CD14-positive monocyte (primary cell): ENCODE results near the gene ATP6V0A4. TPM values are rescaled to one million over a fixed set of nuclear protein-coding genes. Genes with fewer than 3 reads are reported as not detected.

Experiments used
- DNase-seq, 3 donors: peaks; one replicate each; pipeline ENCODE4 v3.0.0-alpha.2; 2011 to 2022
- H2AFZ ChIP-seq: 2 replicates; pipeline ENCODE4 v1.6.0; 2012; ENCODE audit warnings: mild to moderate bottlenecking, low read depth, low read length, inconsistent platforms; ENCODE audit not compliant: insufficient read depth, poor library complexity, severe bottlenecking
- H3K27ac ChIP-seq, 2 donors: 1 replicate in 1 of 2; 2 replicates in 1 of 2; pipeline ENCODE4 v1.5.1; 2012 to 2013; ENCODE audit warnings: low read length in 2 of 2, control low read depth in 1 of 2, inconsistent platforms in 1 of 2, low read depth in 1 of 2, mild to moderate bottlenecking in 1 of 2
- H3K27me3 ChIP-seq, 2 donors: one replicate each; pipeline versions ENCODE4 v1.6.0 to v1.6.1; 2011 to 2013; ENCODE audit warnings: low read length in 2 of 2; ENCODE audit not compliant: control insufficient read depth in 2 of 2, insufficient read depth in 2 of 2
- H3K36me3 ChIP-seq, 2 donors: replicated peaks in 1 of 2; 1 replicate in 1 of 2; 2 replicates in 1 of 2; pipeline versions ENCODE4 v1.5.1 to v1.6.1; 2012 to 2013; ENCODE audit warnings: low read length in 2 of 2, control low read depth in 1 of 2, inconsistent platforms in 1 of 2, mild to moderate bottlenecking in 1 of 2; ENCODE audit not compliant: insufficient read depth in 2 of 2, control insufficient read depth in 1 of 2
- H3K4me1 ChIP-seq, 2 donors: 1 replicate in 1 of 2; 2 replicates in 1 of 2; pipeline versions ENCODE4 v1.5.1 to v1.6.1; 2012 to 2013; ENCODE audit warnings: low read length in 2 of 2, control low read depth in 1 of 2, inconsistent platforms in 1 of 2, mild to moderate bottlenecking in 1 of 2, moderate library complexity in 1 of 2; ENCODE audit not compliant: insufficient read depth in 2 of 2, control insufficient read depth in 1 of 2
- H3K4me2 ChIP-seq: replicated peaks from 2 replicates; pipeline ENCODE3; 2012; ENCODE audit warnings: low read length, moderate library complexity, mild to moderate bottlenecking; ENCODE audit not compliant: poor library complexity, severe bottlenecking; ENCODE audit errors: extremely low read depth
- H3K4me3 ChIP-seq, 3 experiments: fragments of 200-600 bp in 1 of 3; sonication (generic) in 1 of 3; replicated peaks in 1 of 3; 1 replicate in 2 of 3; 2 replicates in 1 of 3; pipeline ENCODE4 v1.5.1; 2011 to 2013; ENCODE audit warnings: low read length in 3 of 3, mild to moderate bottlenecking in 3 of 3, control low read depth in 2 of 3, low read depth in 2 of 3, inconsistent platforms in 1 of 3, moderate library complexity in 1 of 3
- H3K79me2 ChIP-seq: 2 replicates; pipeline ENCODE4 v1.6.0; 2012; ENCODE audit warnings: mild to moderate bottlenecking, control low read depth, inconsistent platforms, low read length, moderate library complexity; ENCODE audit not compliant: insufficient read depth
- H3K9ac ChIP-seq: 2 replicates; pipeline ENCODE4 v1.6.0; 2017; ENCODE audit warnings: low read length, mild to moderate bottlenecking; ENCODE audit not compliant: insufficient read depth, poor library complexity, severe bottlenecking
- H3K9me3 ChIP-seq, 2 donors: replicated peaks in 1 of 2; 1 replicate in 1 of 2; 2 replicates in 1 of 2; pipeline versions ENCODE4 v1.5.1 to v1.6.1; 2012 to 2013; ENCODE audit warnings: low read length in 2 of 2, control low read depth in 1 of 2; ENCODE audit not compliant: control insufficient read depth in 1 of 2, insufficient read depth in 1 of 2
- H4K20me1 ChIP-seq: 2 replicates; pipeline ENCODE4 v1.6.0; 2012; ENCODE audit warnings: mild to moderate bottlenecking, low read length, control low read depth, moderate library complexity; ENCODE audit not compliant: insufficient read depth
- H3K27ac Mint-ChIP-seq, 7 donors: one replicate each; pipeline ENCODE4 v1.8.0; 2020; ENCODE audit warnings: mild to moderate bottlenecking in 7 of 7, mixed read lengths in 7 of 7, moderate library complexity in 6 of 7, inconsistent platforms in 2 of 7
- H3K27me3 Mint-ChIP-seq, 3 donors: one replicate each; pipeline ENCODE4 v1.8.0; 2021 to 2022; ENCODE audit warnings: low read depth in 3 of 3, mild to moderate bottlenecking in 3 of 3, mixed read lengths in 3 of 3, moderate library complexity in 3 of 3, inconsistent platforms in 1 of 3
- H3K36me3 Mint-ChIP-seq, 2 donors: one replicate each; pipeline ENCODE4 v1.8.0; 2020; ENCODE audit warnings: mixed read lengths in 2 of 2, inconsistent platforms in 1 of 2, mild to moderate bottlenecking in 1 of 2
- H3K4me1 Mint-ChIP-seq: one replicate; pipeline ENCODE4 v1.8.0; 2020; ENCODE audit warnings: mild to moderate bottlenecking, mixed read lengths
- H3K4me3 Mint-ChIP-seq, 2 donors: one replicate each; pipeline ENCODE4 v1.8.0; 2020; ENCODE audit warnings: mild to moderate bottlenecking in 2 of 2, mixed read lengths in 2 of 2, moderate library complexity in 1 of 2
- H3K9me3 Mint-ChIP-seq, 7 donors: one replicate each; pipeline ENCODE4 v1.8.0; 2020 to 2022; ENCODE audit warnings: mixed read lengths in 7 of 7, mild to moderate bottlenecking in 6 of 7, moderate library complexity in 6 of 7, inconsistent platforms in 2 of 7
- whole genome bisulfite sequencing: methylation state at CpG from one replicate; pipeline ENCODE4 v1.1.5; 2013; ENCODE audit warnings: missing lambda C conversion rate; ENCODE audit not compliant: insufficient coverage; 5-methylcytosine and 5-hydroxymethylcytosine counted together
- intact Hi-C, 2 donors: fragments of 100-400 bp; cut with micrococcal nuclease; formaldehyde crosslinking; loops; one replicate each; pipeline versions ENCODE4 v1.15.0 to v1.15.1; 2023
- polyA plus RNA-seq, 3 donors: library from polyadenylated mRNA; depleted of rRNA in 1 of 3; unstranded in 2 of 3; stranded (reverse) in 1 of 3; fragments of 300-500 nt in 2 of 3; fragments of >200 nt in 1 of 3; fragmentation: Illumina TruSeq in 2 of 3; gene quantifications; 1 replicate in 2 of 3; 2 replicates in 1 of 3; pipeline ENCODE4 v1.2.3, GENCODE V29; 2012 to 2021
- TF ChIP-seq, protein P1 (sequence below): fragments of 200-600 bp; IDR thresholded peaks from one replicate; pipeline ENCODE4 v1.8.0; 2022; ENCODE audit warnings: antibody characterized with exemption, mild to moderate bottlenecking

Gene ATP6V0A4
- polyA plus RNA-seq, 3 donors: not detected

GRCh38 chr7:138809346-138809745 lies 11.3 kb upstream of the ATP6V0A4 start:
- peaks cover 1 to 3% (median 1%) of the 10 kb centered on the region in 3 donors for H3K27me3 Mint-ChIP-seq
- Histone ChIP-seq H3K36me3 (no peaks in the 10 kb centered on the region), H3K4me2 (no peak overlapping the region), H3K9me3 (no peaks in the 10 kb centered on the region), H3K9ac (no peak overlapping the region), H2AFZ (no peak overlapping the region), H3K4me1 (no peaks in the 10 kb centered on the region), H3K27me3 (no peaks in the 10 kb centered on the region), H3K4me3 (no peak overlapping the region), H3K79me2 (no peaks in the 10 kb centered on the region), H3K27ac (no peak overlapping the region), H4K20me1 (no peaks in the 10 kb centered on the region)
- TF ChIP-seq, protein P1, sequence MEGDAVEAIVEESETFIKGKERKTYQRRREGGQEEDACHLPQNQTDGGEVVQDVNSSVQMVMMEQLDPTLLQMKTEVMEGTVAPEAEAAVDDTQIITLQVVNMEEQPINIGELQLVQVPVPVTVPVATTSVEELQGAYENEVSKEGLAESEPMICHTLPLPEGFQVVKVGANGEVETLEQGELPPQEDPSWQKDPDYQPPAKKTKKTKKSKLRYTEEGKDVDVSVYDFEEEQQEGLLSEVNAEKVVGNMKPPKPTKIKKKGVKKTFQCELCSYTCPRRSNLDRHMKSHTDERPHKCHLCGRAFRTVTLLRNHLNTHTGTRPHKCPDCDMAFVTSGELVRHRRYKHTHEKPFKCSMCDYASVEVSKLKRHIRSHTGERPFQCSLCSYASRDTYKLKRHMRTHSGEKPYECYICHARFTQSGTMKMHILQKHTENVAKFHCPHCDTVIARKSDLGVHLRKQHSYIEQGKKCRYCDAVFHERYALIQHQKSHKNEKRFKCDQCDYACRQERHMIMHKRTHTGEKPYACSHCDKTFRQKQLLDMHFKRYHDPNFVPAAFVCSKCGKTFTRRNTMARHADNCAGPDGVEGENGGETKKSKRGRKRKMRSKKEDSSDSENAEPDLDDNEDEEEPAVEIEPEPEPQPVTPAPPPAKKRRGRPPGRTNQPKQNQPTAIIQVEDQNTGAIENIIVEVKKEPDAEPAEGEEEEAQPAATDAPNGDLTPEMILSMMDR: no peak
- no peaks in the 10 kb centered on the region for H3K4me1 Mint-ChIP-seq
- no peaks in the 10 kb centered on the region for H3K36me3 Mint-ChIP-seq
- intact Hi-C loops: no loop called here
- no peak overlapping the region for H3K27ac Mint-ChIP-seq
- 100% methylated on average over 1 of the region's 4 CpGs for WGBS
- H3K9me3 Mint-ChIP-seq: peaks cover 0 to 10% (median 5%) of the 10 kb centered on the region in 7 donors
- DNase-seq: no peak
- H3K4me3 Mint-ChIP-seq: no peak overlapping the region

- 60% methylated on average over 1 of the region's 1 CpG for WGBS
- peaks cover 2 to 10% (median 5%) of the 10 kb centered on the region in 7 donors for H3K9me3 Mint-ChIP-seq
- H3K27me3 ChIP-seq: no peaks in the 10 kb centered on the region
- no peaks in the 10 kb centered on the region for H3K36me3 ChIP-seq
- H3K4me1 Mint-ChIP-seq: no peaks in the 10 kb centered on the region
- TF ChIP-seq, protein P1: no peak
- H3K4me1 ChIP-seq: no peaks in the 10 kb centered on the region
- H3K27ac ChIP-seq: no peak overlapping the region
- H3K36me3 Mint-ChIP-seq: no peaks in the 10 kb centered on the region
- no peaks in the 10 kb centered on the region for H4K20me1 ChIP-seq
- H3K4me3 ChIP-seq: no peak overlapping the region
- no peak overlapping the region for H3K27ac Mint-ChIP-seq
- H3K27me3 Mint-ChIP-seq: peaks cover 3 to 7% (median 4%) of the 10 kb centered on the region in 3 donors
- H2AFZ ChIP-seq: no peak overlapping the region
- intact Hi-C loops: no loop called here
- H3K9me3 ChIP-seq: no peaks in the 10 kb centered on the region
- no peak overlapping the region for H3K4me3 Mint-ChIP-seq
- no peak for DNase-seq
- no peak overlapping the region for H3K9ac ChIP-seq
- no peak overlapping the region for H3K4me2 ChIP-seq
- no peaks in the 10 kb centered on the region for H3K79me2 ChIP-seq
Measured at GRCh38 chr7:138804618-138805017, 6.6 kb upstream of the ATP6V0A4 start.
